ENCODE measurements around the gene KCNG1. TPM values are rescaled to one million over a fixed set of nuclear protein-coding genes. Genes with fewer than 3 reads are reported as not detected.

Gene KCNG1
- total RNA-seq, 1 experiment from 2014 or later = 22.9 TPM

- peak; percentile 26 for DNase-seq (ENCODE audit: low read depth, low spot score)
- in situ Hi-C loops (cut with HindIII; ENCODE audit: low pct_unique_long_range_greater_than_20kb, low sequenced_read_pairs) = no loop called here
Observed at GRCh38 chr20:51042657-51043247, 19.8 kb upstream of the KCNG1 start.

GRCh38 chr20:51042064-51042463 lies 19.2 kb upstream of the KCNG1 start:
- DNase-seq (ENCODE audit: low read depth, low spot score) = no peak
- in situ Hi-C loops (cut with HindIII; ENCODE audit: low pct_unique_long_range_greater_than_20kb, low sequenced_read_pairs) = no loop called here

- no peak for DNase-seq (ENCODE audit: low read depth, low spot score)
- in situ Hi-C loops (cut with HindIII; ENCODE audit: low pct_unique_long_range_greater_than_20kb, low sequenced_read_pairs) = no loop called here
Observed at GRCh38 chr20:51037532-51038115, 14.7 kb upstream of the KCNG1 start.

- no peak for DNase-seq (ENCODE audit: low read depth, low spot score)
- in situ Hi-C loops (cut with HindIII; ENCODE audit: low pct_unique_long_range_greater_than_20kb, low sequenced_read_pairs) = no loop called here
Observed at GRCh38 chr20:51036827-51037531, 14.1 kb upstream of the KCNG1 start.

GRCh38 chr20:51036226-51036625 lies 13.3 kb upstream of the KCNG1 start:
- in situ Hi-C loops (cut with HindIII; ENCODE audit: low pct_unique_long_range_greater_than_20kb, low sequenced_read_pairs) = no loop called here
- DNase-seq (ENCODE audit: low read depth, low spot score) = no peak

GRCh38 chr20:51034988-51035656 lies 12.2 kb upstream of the KCNG1 start:
- DNase-seq (ENCODE audit: low read depth, low spot score) = no peak
- in situ Hi-C loops (cut with HindIII; ENCODE audit: low pct_unique_long_range_greater_than_20kb, low sequenced_read_pairs) = no loop called here

GRCh38 chr20:51034476-51034875 lies 11.6 kb upstream of the KCNG1 start:
- no peak for DNase-seq (ENCODE audit: low read depth, low spot score)

GRCh38 chr20:51029963-51030920 lies 7.3 kb upstream of the KCNG1 start:
- DNase-seq (ENCODE audit: low read depth, low spot score) = no peak
- in situ Hi-C loops (cut with HindIII; ENCODE audit: low pct_unique_long_range_greater_than_20kb, low sequenced_read_pairs) = no loop called here

More at GRCh38 chr20:51034476-51034875, 11.6 kb upstream of the KCNG1 start:
- in situ Hi-C loops (cut with HindIII; ENCODE audit: low pct_unique_long_range_greater_than_20kb, low sequenced_read_pairs) = no loop called here

GRCh38 chr20:51029556-51029955 lies 6.6 kb upstream of the KCNG1 start:
- in situ Hi-C loops (cut with HindIII; ENCODE audit: low pct_unique_long_range_greater_than_20kb, low sequenced_read_pairs) = no loop called here
- no peak for DNase-seq (ENCODE audit: low read depth, low spot score)

GRCh38 chr20:51028616-51029212 lies 5.8 kb upstream of the KCNG1 start:
- DNase-seq (ENCODE audit: low read depth, low spot score) = peak; percentile 16

GRCh38 chr20:51027035-51027795 lies 4.3 kb upstream of the KCNG1 start:
- in situ Hi-C loops (cut with HindIII; ENCODE audit: low pct_unique_long_range_greater_than_20kb, low sequenced_read_pairs) = no loop called here
- no peak for DNase-seq (ENCODE audit: low read depth, low spot score)

More at GRCh38 chr20:51028616-51029212, 5.8 kb upstream of the KCNG1 start:
- in situ Hi-C loops (cut with HindIII; ENCODE audit: low pct_unique_long_range_greater_than_20kb, low sequenced_read_pairs) = no loop called here

GRCh38 chr20:51026269-51026668 lies 3.4 kb upstream of the KCNG1 start:
- in situ Hi-C loops (cut with HindIII; ENCODE audit: low pct_unique_long_range_greater_than_20kb, low sequenced_read_pairs) = no loop called here

GRCh38 chr20:51024761-51025160 lies 1.9 kb upstream of the KCNG1 start:
- in situ Hi-C loops (cut with HindIII; ENCODE audit: low pct_unique_long_range_greater_than_20kb, low sequenced_read_pairs) = no loop called here
- DNase-seq (ENCODE audit: low read depth, low spot score) = no peak

More at GRCh38 chr20:51026269-51026668, 3.4 kb upstream of the KCNG1 start:
- DNase-seq (ENCODE audit: low read depth, low spot score) = no peak

GRCh38 chr20:51023617-51024155 lies 779 bp upstream of the KCNG1 start:
- DNase-seq (ENCODE audit: low read depth, low spot score) = no peak
- in situ Hi-C loops (cut with HindIII; ENCODE audit: low pct_unique_long_range_greater_than_20kb, low sequenced_read_pairs) = no loop called here

GRCh38 chr20:51022227-51022802 lies 592 bp downstream of the KCNG1 start:
- in situ Hi-C loops (cut with HindIII; ENCODE audit: low pct_unique_long_range_greater_than_20kb, low sequenced_read_pairs) = no loop called here
- DNase-seq (ENCODE audit: low read depth, low spot score) = no peak

All from SK-MEL-5 (cell line).